Tibial artery (tissue), 4 donors: ENCODE results near the gene CHN1.

Experiments used
- DNase-seq, 2 donors: peaks; one replicate each; pipeline ENCODE4 v3.0.0-alpha.2; 2019
- H3K27ac ChIP-seq, 2 donors: fragments of 200-600 bp; sonication (generic) in 1 of 2; 1 replicate in 1 of 2; 2 replicates in 1 of 2; pipeline ENCODE4 v1.5.1; 2018 to 2019; ENCODE audit warnings: mild to moderate bottlenecking in 1 of 2
- H3K27me3 ChIP-seq, 2 donors: fragments of 200-600 bp; sonication (generic) in 1 of 2; one replicate each; pipeline versions ENCODE4 v1.5.1 to v1.6.0; 2016 to 2019
- H3K36me3 ChIP-seq, 3 donors: fragments of 200-600 bp; sonication (generic) in 2 of 3; one replicate each; pipeline ENCODE4 v1.5.1; 2016 to 2019; ENCODE audit warnings: mild to moderate bottlenecking in 2 of 3
- H3K4me1 ChIP-seq, 4 donors: fragments of 200-600 bp; sonication (generic) in 2 of 4; 1 replicate in 3 of 4; 2 replicates in 1 of 4; pipeline ENCODE4 v1.5.1; 2016 to 2019
- H3K4me3 ChIP-seq, 2 donors: fragments of 200-600 bp; sonication (generic) in 1 of 2; 1 replicate in 1 of 2; 2 replicates in 1 of 2; pipeline ENCODE4 v1.5.1; 2018 to 2019; ENCODE audit warnings: mild to moderate bottlenecking in 2 of 2
- H3K9me3 ChIP-seq, 3 donors: fragments of 200-600 bp; sonication (generic) in 1 of 3; one replicate each; pipeline ENCODE4 v1.5.1; 2016 to 2019
- intact Hi-C: fragments of 100-400 bp; cut with DNase I; formaldehyde crosslinking; loops from one replicate; pipeline ENCODE4 v1.15.0; 2023; ENCODE audit warnings: low total_unique reads
- TF ChIP-seq, protein P1 (sequence below), 2 experiments: fragments of 200-600 bp in 1 of 2; fragments of 450-650 bp in 1 of 2; IDR thresholded peaks; one replicate each; pipeline ENCODE4 v1.5.1; 2017 to 2019; ENCODE audit warnings: antibody characterized with exemption in 2 of 2, mild to moderate bottlenecking in 1 of 2, moderate library complexity in 1 of 2

Gene CHN1

DNA sequence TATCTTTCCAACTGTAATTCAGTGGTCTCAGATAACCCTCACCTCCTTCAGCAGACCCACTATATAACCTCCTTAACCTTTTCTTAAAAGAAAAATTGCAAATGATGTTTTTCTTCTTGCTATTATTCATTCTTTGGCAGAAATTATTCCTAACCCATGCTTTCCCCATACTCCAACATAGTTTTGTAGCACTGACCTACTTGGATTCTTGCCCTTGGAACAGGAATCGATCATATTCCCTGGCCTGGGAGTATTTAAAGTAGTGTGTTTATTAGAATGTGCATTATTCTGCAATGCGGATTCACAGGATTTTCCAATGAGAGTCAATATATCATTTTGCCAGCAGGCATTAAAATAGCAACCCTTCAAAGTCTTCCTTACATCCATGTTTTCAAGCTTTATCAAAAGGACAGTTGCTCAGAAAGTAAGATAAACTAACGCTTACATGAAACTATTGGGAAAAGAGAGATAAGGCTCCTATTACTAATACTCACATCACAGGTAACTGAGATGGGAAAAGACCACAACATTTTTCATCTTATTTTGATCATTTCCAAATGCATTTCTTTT, 37.4 kb downstream of the CHN1 start:
- Histone ChIP-seq H3K4me3 (no peak overlapping the region), H3K4me1 (peaks cover 0 to 59% (median 5%) of the 10 kb centered on the region in 4 donors), H3K27ac (no peak overlapping the region), H3K27me3 (no peaks in the 10 kb centered on the region), H3K9me3 (no peaks in the 10 kb centered on the region), H3K36me3 (no peaks in the 10 kb centered on the region)
- intact Hi-C loops = no loop called here
- TF ChIP-seq, protein P1, sequence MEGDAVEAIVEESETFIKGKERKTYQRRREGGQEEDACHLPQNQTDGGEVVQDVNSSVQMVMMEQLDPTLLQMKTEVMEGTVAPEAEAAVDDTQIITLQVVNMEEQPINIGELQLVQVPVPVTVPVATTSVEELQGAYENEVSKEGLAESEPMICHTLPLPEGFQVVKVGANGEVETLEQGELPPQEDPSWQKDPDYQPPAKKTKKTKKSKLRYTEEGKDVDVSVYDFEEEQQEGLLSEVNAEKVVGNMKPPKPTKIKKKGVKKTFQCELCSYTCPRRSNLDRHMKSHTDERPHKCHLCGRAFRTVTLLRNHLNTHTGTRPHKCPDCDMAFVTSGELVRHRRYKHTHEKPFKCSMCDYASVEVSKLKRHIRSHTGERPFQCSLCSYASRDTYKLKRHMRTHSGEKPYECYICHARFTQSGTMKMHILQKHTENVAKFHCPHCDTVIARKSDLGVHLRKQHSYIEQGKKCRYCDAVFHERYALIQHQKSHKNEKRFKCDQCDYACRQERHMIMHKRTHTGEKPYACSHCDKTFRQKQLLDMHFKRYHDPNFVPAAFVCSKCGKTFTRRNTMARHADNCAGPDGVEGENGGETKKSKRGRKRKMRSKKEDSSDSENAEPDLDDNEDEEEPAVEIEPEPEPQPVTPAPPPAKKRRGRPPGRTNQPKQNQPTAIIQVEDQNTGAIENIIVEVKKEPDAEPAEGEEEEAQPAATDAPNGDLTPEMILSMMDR (IDR thresholded peaks at IDR 0.05) = no peak
- DNase-seq = no peak

DNA sequence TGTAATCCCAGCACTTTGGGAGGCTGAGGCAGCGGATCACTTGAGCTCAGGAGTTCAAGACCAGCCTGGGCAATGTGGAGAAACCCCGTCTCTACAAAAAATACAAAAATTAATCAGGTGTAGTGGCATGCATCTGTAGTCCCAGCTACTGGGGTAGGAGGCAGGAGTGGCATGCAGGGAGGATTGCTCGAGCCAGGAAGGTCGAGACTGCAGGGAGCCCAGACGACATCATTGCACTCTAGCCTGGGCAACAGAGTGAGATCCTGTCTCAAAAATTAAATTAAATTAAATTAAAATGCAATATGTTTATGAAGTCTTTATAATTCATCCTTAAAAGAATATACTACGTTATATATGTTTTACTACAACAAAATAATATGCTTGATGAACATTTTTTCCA, 38.1 kb downstream of the CHN1 start:
- intact Hi-C loops = no loop called here
- no peak overlapping the region for H3K4me3 ChIP-seq
- peaks cover 0 to 52% (median 5%) of the 10 kb centered on the region in 4 donors for H3K4me1 ChIP-seq
- TF ChIP-seq, protein P1 (IDR thresholded peaks at IDR 0.05) = no peak
- no peaks in the 10 kb centered on the region for H3K9me3 ChIP-seq
- no peaks in the 10 kb centered on the region for H3K36me3 ChIP-seq
- H3K27me3 ChIP-seq = no peaks in the 10 kb centered on the region
- no peak for DNase-seq
- no peak overlapping the region for H3K27ac ChIP-seq

DNA sequence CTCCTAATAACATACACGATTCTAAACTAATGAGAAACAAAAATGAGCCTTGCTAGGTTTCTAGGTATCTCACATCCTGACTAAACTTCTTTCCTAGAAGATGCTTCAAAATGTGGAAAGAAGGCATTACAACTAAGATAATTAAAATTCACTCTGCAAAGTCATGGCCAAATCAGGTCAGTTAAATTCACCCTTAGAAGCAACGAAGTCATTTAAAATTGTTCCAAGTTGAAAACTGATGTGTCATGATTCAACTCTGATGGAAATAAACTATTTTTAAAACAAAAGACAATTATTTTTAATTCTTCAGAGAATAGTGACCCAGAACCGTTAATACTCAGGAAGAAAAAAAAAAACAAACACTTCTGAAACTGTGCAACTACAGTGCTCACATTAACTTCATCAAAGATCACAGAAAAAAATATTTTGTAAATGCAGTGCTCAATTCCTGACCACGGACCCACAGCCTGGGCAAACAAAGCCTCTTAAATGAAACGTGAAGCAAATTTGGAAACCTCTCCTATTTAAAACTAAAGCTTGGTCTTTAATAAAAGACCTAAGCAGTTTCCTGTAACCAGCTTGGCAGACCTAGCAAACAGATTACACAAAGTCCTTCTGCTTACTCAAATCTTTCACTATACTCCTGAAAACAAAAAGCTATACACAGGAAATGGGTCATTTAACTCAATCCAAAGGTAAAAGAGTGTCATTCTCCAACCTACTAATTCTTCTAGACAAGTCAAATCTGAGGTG, 39.0 kb downstream of the CHN1 start:
- H3K4me3 ChIP-seq = no peak overlapping the region
- intact Hi-C loops = no loop called here
- TF ChIP-seq, protein P1 (IDR thresholded peaks at IDR 0.05) = no peak
- H3K27ac ChIP-seq = no peak overlapping the region
- no peaks in the 10 kb centered on the region for H3K27me3 ChIP-seq
- H3K9me3 ChIP-seq = no peaks in the 10 kb centered on the region
- no peak for DNase-seq
- no peaks in the 10 kb centered on the region for H3K36me3 ChIP-seq
- peaks cover 0 to 46% (median 5%) of the 10 kb centered on the region in 4 donors for H3K4me1 ChIP-seq

DNA sequence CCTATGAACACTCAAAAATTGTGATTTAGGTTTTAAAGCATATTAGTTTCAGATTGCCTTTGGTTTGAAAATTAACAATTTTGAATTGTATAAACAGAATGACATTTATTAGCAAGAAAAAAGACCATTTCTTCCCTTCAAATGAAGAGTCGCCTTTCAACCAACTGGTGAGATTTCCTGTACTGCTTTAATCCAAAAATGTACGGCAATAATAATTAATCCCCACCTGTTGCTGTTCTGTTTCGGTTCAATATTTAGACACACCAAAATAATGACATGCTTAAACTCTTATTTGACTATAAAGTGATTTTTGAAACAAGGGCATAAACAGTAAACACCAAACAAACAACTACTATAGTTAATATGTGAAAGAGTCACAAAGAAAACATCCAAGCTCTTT, 39.6 kb downstream of the CHN1 start:
- Histone ChIP-seq H3K4me1 (peaks cover 0 to 46% (median 5%) of the 10 kb centered on the region in 4 donors), H3K4me3 (no peak overlapping the region), H3K27ac (no peak overlapping the region), H3K9me3 (no peaks in the 10 kb centered on the region), H3K27me3 (no peaks in the 10 kb centered on the region), H3K36me3 (no peaks in the 10 kb centered on the region)
- no peak for DNase-seq
- intact Hi-C loops = no loop called here
- TF ChIP-seq, protein P1 (IDR thresholded peaks at IDR 0.05) = no peak

DNA sequence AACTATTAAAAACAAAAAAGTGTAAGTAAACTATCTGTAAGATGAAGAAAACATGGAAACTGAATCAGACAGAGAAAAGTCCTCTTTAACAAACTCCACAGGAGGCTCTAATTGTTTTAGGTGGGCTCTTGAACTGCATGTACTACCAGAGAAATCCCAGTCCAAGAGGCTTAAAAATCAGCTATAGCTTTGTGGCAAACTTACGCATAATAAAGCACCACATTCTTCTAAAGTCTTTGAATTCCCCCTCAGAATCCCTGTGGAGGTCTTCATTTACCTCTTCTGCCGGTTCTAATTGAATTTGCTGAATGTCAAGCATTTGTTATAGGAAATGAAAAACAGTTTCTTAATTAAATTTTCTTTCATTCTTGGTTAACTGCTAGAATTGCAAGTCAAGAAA, 40.8 kb downstream of the CHN1 start:
- TF ChIP-seq, protein P1 (IDR thresholded peaks at IDR 0.05) = no peak
- Histone ChIP-seq H3K27ac (no peak overlapping the region), H3K9me3 (no peaks in the 10 kb centered on the region), H3K36me3 (no peaks in the 10 kb centered on the region), H3K4me1 (peaks cover 0 to 46% (median 11%) of the 10 kb centered on the region in 4 donors), H3K4me3 (no peak overlapping the region), H3K27me3 (no peaks in the 10 kb centered on the region)
- intact Hi-C loops = no loop called here
- no peak for DNase-seq
